ENCODE results near the gene MRTFB. TPM values are rescaled to one million over a fixed set of nuclear protein-coding genes. Genes with fewer than 3 reads are reported as not detected.

The MRTFB gene
- total and polyA plus RNA-seq, 4 donors, result 19.1 to 32.1 (median 25.1) TPM

- H3K4me1 ChIP-seq (ENCODE audit: control insufficient read depth, insufficient read depth, low read length), result no peaks in the 10 kb centered on the region
- peaks cover 3% of the 10 kb centered on the region for H3K36me3 ChIP-seq (ENCODE audit: control insufficient read depth, insufficient read depth, low read length)
- DNase-seq (ENCODE audit: low read depth in 4 of 6, low spot score in 6 of 6), result no peak
- no peak overlapping the region for H3K4me3 ChIP-seq (ENCODE audit: low read depth, low read length)
- no peak overlapping the region for H3K27ac ChIP-seq (ENCODE audit: low read depth, low read length)
- no peaks in the 10 kb centered on the region for H3K9me3 ChIP-seq (ENCODE audit: control insufficient read depth, insufficient read depth, low read length)
- WGBS (ENCODE audit: insufficient coverage), result no CpG with 5 or more reads among the region's 1 CpG
- H3K27me3 ChIP-seq (ENCODE audit: control insufficient read depth, insufficient read depth, low read length), result no peaks in the 10 kb centered on the region
These were observed 15.4 kb downstream of the MRTFB start for GRCh38 chr16:14086477-14086876.

DNA sequence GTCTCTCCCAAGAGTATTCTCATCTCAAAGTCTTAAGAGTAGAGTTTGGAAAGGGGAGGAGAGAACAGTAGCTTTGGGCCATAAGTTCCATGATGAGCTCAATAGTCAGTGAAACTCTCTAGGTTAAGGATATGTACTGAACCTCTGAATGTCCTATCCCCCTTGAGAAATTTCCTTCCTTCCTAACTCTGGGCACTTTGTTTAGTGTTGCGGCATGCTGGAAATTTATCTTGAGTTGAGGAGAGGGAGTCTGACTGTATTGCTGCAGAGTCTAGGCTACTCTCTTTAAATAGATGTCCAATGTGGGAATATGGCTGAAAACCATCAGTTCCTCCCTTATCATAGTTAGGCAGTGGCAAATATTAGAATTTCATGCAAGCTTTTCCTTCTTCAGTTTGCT, 16.1 kb downstream of the MRTFB start:
- Histone ChIP-seq H3K27ac (ENCODE audit: low read depth, low read length) (no peak overlapping the region), H3K27me3 (ENCODE audit: control insufficient read depth, insufficient read depth, low read length) (no peaks in the 10 kb centered on the region), H3K36me3 (ENCODE audit: control insufficient read depth, insufficient read depth, low read length) (no peaks in the 10 kb centered on the region), H3K9me3 (ENCODE audit: control insufficient read depth, insufficient read depth, low read length) (no peaks in the 10 kb centered on the region), H3K4me3 (ENCODE audit: low read depth, low read length) (no peak overlapping the region), H3K4me1 (ENCODE audit: control insufficient read depth, insufficient read depth, low read length) (no peaks in the 10 kb centered on the region)
- WGBS (ENCODE audit: insufficient coverage), result no CpG with 5 or more reads among the region's 1 CpG
- DNase-seq (ENCODE audit: low read depth in 4 of 6, low spot score in 6 of 6), result no peak

DNA sequence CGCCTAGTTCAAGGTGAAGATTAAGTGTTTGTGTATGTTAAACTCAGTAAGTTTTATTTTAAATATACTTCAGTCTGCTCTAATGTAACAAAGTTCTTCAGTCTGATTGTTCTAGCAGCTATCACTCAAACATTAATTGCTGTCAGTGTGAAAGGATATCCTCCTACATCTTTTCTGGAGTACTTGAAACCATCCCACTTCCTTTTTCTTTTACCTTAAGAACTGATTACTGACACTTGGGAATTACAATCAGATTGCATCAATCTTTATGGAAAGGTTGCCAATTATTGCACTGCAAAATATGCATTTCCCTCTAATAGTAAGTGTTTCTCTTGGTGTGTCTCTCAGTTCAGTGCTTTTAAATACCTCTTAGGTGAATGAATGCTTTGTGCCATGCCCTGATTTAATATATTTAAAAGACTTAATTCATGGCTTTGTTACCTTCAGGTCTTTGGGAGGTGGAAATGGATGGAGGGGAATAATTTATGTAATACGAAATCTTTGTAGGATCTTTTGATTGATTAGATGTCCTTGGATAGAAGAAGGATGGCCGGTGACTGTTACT, 16.6 kb downstream of the MRTFB start:
- H3K27ac ChIP-seq (ENCODE audit: low read depth, low read length), result no peak overlapping the region
- WGBS (ENCODE audit: insufficient coverage), result 61% methylated on average over 2 of the region's 3 CpGs

DNA sequence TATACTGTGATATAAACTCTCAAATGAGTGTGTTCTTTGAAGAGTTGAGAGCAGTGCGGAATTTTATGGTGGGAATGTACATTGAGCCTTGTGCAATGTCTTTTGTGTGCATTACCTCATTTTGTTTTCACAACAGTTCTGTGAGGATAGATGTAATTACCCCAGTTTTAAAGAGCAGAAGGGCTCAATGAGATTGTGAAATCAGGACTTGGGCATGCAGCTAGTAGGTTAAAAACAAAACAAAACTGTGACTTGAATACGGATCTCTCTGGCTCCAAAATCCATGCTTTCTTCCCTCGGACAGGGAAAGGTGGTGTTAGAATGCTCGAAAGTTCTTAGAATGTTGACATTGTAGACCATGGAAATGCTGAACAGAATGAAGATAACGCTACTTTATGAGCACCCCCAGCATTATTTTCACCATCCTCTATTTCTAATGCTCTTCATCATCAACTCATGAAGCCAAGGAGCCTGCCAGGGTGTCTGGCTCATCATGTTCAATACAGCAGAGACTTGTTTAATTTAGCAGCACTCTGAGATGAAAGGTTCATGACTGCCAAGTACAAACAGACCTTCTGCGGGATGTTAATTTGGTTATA, 17.1 kb downstream of the MRTFB start:
- DNase-seq (ENCODE audit: low read depth in 4 of 6, low spot score in 6 of 6), result peak in 2 of 6 donors; percentile 7 to 77
- Histone ChIP-seq H3K36me3 (ENCODE audit: control insufficient read depth, insufficient read depth, low read length) (no peaks in the 10 kb centered on the region), H3K27me3 (ENCODE audit: control insufficient read depth, insufficient read depth, low read length) (no peaks in the 10 kb centered on the region), H3K9me3 (ENCODE audit: control insufficient read depth, insufficient read depth, low read length) (no peaks in the 10 kb centered on the region), H3K27ac (ENCODE audit: low read depth, low read length) (no peak overlapping the region), H3K4me3 (ENCODE audit: low read depth, low read length) (no peak overlapping the region), H3K4me1 (ENCODE audit: control insufficient read depth, insufficient read depth, low read length) (no peaks in the 10 kb centered on the region)
- 38% methylated on average over 1 of the region's 6 CpGs for WGBS (ENCODE audit: insufficient coverage)

More for the DNA sequence above, 16.6 kb downstream of the MRTFB start:
- DNase-seq (ENCODE audit: low read depth in 4 of 6, low spot score in 6 of 6), result no peak
- Histone ChIP-seq H3K27me3 (ENCODE audit: control insufficient read depth, insufficient read depth, low read length) (no peaks in the 10 kb centered on the region), H3K36me3 (ENCODE audit: control insufficient read depth, insufficient read depth, low read length) (no peaks in the 10 kb centered on the region), H3K9me3 (ENCODE audit: control insufficient read depth, insufficient read depth, low read length) (no peaks in the 10 kb centered on the region), H3K4me3 (ENCODE audit: low read depth, low read length) (no peak overlapping the region), H3K4me1 (ENCODE audit: control insufficient read depth, insufficient read depth, low read length) (no peaks in the 10 kb centered on the region)

DNA sequence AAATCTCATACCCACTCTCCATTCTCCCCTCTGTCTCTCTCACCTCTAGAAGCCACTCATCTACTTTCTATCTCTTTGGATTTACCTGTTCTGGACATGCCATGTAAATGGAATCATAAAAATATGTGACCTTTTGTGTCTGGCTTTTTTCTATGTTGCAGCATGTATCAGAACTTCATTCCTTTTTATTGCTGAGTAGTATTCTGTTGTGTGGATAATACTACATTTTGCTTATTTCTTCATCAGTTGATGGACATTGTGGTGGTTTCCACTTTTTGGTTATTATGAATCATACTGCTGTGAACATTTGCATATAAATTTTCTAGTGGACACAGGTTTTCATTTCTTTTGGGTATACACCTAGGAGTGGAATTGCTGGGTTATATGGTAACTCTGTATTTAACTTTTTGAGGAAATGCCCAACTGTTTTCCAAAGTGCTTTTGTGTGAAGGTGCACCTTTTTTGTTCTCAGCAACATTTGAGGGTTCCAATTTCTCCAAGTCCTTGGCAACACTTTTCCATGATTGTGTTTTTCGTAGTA, 18.2 kb downstream of the MRTFB start:
- Histone ChIP-seq H3K27me3 (ENCODE audit: control insufficient read depth, insufficient read depth, low read length) (no peaks in the 10 kb centered on the region), H3K9me3 (ENCODE audit: control insufficient read depth, insufficient read depth, low read length) (no peaks in the 10 kb centered on the region), H3K4me1 (ENCODE audit: control insufficient read depth, insufficient read depth, low read length) (no peaks in the 10 kb centered on the region), H3K27ac (ENCODE audit: low read depth, low read length) (no peak overlapping the region), H3K4me3 (ENCODE audit: low read depth, low read length) (no peak overlapping the region), H3K36me3 (ENCODE audit: control insufficient read depth, insufficient read depth, low read length) (no peaks in the 10 kb centered on the region)
- no CpG with 5 or more reads among the region's 1 CpG for WGBS (ENCODE audit: insufficient coverage)
- DNase-seq (ENCODE audit: low read depth in 4 of 6, low spot score in 6 of 6), result no peak

DNA sequence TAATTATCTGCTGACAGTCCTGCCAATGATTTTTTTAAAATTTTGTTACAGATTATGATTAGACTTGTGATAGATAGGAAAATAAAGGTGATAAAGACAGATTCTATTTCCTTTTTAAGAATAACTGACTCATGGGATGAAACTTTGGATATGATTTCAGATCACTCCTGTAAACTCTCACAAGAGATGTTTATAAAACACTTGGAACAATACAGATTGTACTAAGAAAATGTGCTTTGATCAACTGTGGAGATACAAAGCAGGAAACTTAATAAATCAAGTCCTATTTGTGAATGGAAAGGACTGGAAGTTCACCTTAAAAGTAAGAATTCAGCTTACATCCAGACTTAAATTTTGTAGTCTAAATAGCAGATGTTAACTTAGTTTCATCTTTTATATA, 21.4 kb downstream of the MRTFB start:
- no peaks in the 10 kb centered on the region for H3K4me1 ChIP-seq (ENCODE audit: control insufficient read depth, insufficient read depth, low read length)
- no peak for DNase-seq (ENCODE audit: low read depth in 4 of 6, low spot score in 6 of 6)
- H3K4me3 ChIP-seq (ENCODE audit: low read depth, low read length), result no peak overlapping the region
- no peaks in the 10 kb centered on the region for H3K9me3 ChIP-seq (ENCODE audit: control insufficient read depth, insufficient read depth, low read length)
- no peak overlapping the region for H3K27ac ChIP-seq (ENCODE audit: low read depth, low read length)
- no peaks in the 10 kb centered on the region for H3K27me3 ChIP-seq (ENCODE audit: control insufficient read depth, insufficient read depth, low read length)
- H3K36me3 ChIP-seq (ENCODE audit: control insufficient read depth, insufficient read depth, low read length), result no peaks in the 10 kb centered on the region

DNA sequence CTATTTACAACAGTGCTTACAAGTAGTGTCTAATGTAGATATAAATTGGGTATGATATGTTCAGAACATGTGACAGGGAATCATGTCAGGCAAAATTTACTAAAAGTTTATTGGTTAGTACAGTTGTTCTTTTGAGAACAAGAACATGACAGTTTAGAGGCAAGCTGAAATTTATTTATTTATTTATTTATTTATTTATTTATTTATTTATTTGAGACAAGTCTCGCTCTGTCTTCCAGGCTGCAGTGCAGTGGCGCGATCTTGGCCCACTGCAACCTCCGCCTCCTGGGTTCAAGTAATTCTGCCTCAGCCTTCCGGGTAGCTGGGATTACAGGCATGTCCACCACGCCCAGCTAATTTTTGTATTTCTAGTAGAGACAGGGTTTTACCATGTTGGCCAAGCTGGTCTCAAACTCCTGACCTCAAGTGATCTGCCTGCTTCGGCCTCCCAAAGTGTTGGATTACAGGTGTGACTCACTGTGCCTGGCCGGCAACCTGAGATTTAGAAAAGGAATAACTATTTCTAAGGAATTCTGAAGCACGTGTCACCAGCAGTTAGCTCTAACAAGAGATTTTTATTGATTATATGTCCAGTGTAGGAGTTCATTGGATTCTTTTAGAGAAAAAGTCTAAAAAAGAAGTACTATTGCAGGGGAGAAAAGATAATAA, 24.9 kb downstream of the MRTFB start:
- 97% methylated on average over 7 of the region's 9 CpGs for WGBS (ENCODE audit: insufficient coverage)
- H3K9me3 ChIP-seq (ENCODE audit: control insufficient read depth, insufficient read depth, low read length), result no peaks in the 10 kb centered on the region
- DNase-seq (ENCODE audit: low read depth in 4 of 6, low spot score in 6 of 6), result no peak
- no peaks in the 10 kb centered on the region for H3K4me1 ChIP-seq (ENCODE audit: control insufficient read depth, insufficient read depth, low read length)
- H3K36me3 ChIP-seq (ENCODE audit: control insufficient read depth, insufficient read depth, low read length), result no peaks in the 10 kb centered on the region
- no peak overlapping the region for H3K27ac ChIP-seq (ENCODE audit: low read depth, low read length)
- no peak overlapping the region for H3K4me3 ChIP-seq (ENCODE audit: low read depth, low read length)
- no peaks in the 10 kb centered on the region for H3K27me3 ChIP-seq (ENCODE audit: control insufficient read depth, insufficient read depth, low read length)

- H3K27ac ChIP-seq (ENCODE audit: low read depth, low read length), result no peak overlapping the region
- H3K27me3 ChIP-seq (ENCODE audit: control insufficient read depth, insufficient read depth, low read length), result no peaks in the 10 kb centered on the region
- no peaks in the 10 kb centered on the region for H3K9me3 ChIP-seq (ENCODE audit: control insufficient read depth, insufficient read depth, low read length)
- WGBS (ENCODE audit: insufficient coverage), result 33% methylated on average over 1 of the region's 4 CpGs
- DNase-seq (ENCODE audit: low read depth in 4 of 6, low spot score in 6 of 6), result peak in 1 of 6 donors; percentile 18
- no peaks in the 10 kb centered on the region for H3K4me1 ChIP-seq (ENCODE audit: control insufficient read depth, insufficient read depth, low read length)
- H3K4me3 ChIP-seq (ENCODE audit: low read depth, low read length), result no peak overlapping the region
- no peaks in the 10 kb centered on the region for H3K36me3 ChIP-seq (ENCODE audit: control insufficient read depth, insufficient read depth, low read length)
These were observed 26.3 kb downstream of the MRTFB start for GRCh38 chr16:14097182-14097959.

DNA sequence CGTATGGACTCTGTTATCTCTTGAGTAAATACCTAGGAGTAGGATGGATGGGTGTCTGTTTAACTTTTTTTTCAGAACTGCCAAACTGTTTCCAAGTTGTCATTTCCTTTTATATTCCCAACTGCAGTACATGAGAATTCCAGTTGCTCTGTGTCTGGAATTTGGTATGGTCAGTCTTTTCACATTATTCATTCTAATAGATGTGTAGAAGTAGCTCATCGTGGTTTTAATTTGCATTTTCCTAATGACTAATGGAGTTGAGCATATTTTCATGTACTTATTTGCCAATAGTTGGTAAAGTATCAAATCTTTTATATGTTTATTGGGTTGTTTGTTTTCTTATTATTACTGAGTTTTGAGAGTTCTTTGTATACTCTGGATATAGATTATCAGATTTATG, 27.0 kb downstream of the MRTFB start:
- no peak for DNase-seq (ENCODE audit: low read depth in 4 of 6, low spot score in 6 of 6)
- no CpG with 5 or more reads among the region's 2 CpGs for WGBS (ENCODE audit: insufficient coverage)
- Histone ChIP-seq H3K27me3 (ENCODE audit: control insufficient read depth, insufficient read depth, low read length) (no peaks in the 10 kb centered on the region), H3K9me3 (ENCODE audit: control insufficient read depth, insufficient read depth, low read length) (no peaks in the 10 kb centered on the region), H3K4me1 (ENCODE audit: control insufficient read depth, insufficient read depth, low read length) (no peaks in the 10 kb centered on the region), H3K36me3 (ENCODE audit: control insufficient read depth, insufficient read depth, low read length) (no peaks in the 10 kb centered on the region), H3K27ac (ENCODE audit: low read depth, low read length) (no peak overlapping the region), H3K4me3 (ENCODE audit: low read depth, low read length) (no peak overlapping the region)

Measured in spinal cord (tissue), 10 donors.